ENCODE data around the gene TLE6.
A peak's percentile ranks its signal among the peaks of the same experiment; 100 is the strongest.
"Not testable (repeated sequence)": the region's sequence is repeated elsewhere in the genome, so short reads cannot be mapped to it uniquely, and the experiment has no call there.

The TLE6 gene

DNA sequence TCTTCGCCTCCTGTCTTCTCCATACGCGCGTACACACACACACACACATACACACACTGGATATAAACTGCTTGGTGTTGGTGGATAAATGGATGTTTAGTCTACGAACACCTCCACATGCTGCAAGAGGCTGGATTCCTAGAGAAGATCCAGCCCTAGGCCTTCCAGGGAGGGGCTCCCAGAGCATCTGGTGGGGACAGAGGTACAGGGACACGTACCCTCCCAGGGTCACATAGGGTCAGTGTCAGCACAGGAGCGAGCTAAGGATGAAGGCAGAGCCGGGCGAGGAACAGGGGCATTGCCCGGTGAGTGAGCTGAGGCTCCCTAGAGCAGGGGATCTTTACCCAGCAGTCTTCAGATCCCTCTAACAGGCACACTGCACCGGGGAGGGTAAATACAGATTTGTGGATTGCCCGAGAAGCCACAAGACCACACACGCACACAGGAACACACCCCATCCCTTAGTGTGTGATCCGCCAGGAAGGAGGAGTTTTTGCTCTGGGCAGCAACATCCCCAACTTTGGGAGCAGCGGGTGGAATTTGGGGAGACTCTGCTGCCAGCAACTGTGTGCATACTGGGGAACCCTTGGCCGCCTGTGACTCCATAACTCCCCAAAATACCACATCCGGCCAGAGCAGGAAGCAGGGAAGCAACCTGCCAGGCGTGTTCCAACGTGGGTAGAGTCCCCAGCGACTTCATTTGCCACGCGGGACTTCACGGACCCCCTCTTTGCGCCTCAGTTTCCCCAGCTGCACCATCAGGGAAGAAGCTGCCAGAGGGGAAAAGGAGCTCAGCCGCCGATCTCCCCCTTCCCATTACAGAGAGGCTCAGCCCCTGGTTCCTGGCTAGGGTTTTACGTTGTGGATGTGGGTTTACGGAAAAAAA, 57.5 kb downstream of the TLE6 start:
- no peak for DNase-seq (ENCODE audit: low spot score in 2 of 2)
- in situ Hi-C loops (cut with MboI; ENCODE audit: low sequenced_read_pairs) = no loop called here
- H3K4me1 ChIP-seq = peaks cover 19% of the 10 kb centered on the region
- H3K27me3 ChIP-seq (ENCODE audit: low read depth) = peaks cover under 1% of the 10 kb centered on the region; the same call in 1 of the 2 replicates
- no peaks in the 10 kb centered on the region for H3K36me3 ChIP-seq (replicated peaks)
- H3K4me3 ChIP-seq = peak overlapping the region; percentile 53
- no peaks in the 10 kb centered on the region for H3K9me3 ChIP-seq

DNA sequence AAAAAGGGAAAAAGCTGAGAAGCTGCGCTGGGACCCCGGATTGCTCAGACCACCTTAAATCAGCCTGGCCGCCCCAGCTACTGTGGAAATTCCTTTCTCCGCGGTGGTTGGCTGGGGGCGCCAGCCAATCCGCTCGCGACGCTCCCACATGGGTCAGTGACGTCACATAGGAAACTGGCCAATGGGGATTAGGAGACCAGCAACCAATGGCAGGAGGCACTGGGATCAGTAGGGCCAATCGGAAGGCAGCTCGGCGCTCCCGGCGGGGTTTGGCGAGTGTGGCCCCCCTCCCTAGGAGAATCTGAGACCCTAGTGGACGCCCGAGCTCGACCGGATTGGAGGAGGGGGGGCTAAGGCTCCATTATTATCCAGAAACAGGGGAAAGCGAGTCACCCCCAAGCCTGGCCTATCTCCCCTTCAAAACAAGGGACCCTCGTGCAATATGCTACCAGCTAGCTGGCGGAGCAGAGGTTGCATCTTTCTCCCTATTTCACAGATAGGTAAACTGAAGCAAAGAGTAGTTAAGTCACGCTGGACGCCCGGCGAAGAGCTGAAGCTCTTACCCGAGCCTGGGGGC, 58.3 kb downstream of the TLE6 start:
- Histone ChIP-seq H3K27me3 (ENCODE audit: low read depth) (no peaks in the 10 kb centered on the region), H3K36me3 (replicated peaks) (no peaks in the 10 kb centered on the region), H3K4me3 (peak overlapping the region; percentile 53), H3K4me1 (peaks cover 19% of the 10 kb centered on the region), H3K9me3 (no peaks in the 10 kb centered on the region)
- peak; percentile 99 for DNase-seq (ENCODE audit: low spot score in 2 of 2)
- in situ Hi-C loops (cut with MboI; ENCODE audit: low sequenced_read_pairs) = no loop called here

DNA sequence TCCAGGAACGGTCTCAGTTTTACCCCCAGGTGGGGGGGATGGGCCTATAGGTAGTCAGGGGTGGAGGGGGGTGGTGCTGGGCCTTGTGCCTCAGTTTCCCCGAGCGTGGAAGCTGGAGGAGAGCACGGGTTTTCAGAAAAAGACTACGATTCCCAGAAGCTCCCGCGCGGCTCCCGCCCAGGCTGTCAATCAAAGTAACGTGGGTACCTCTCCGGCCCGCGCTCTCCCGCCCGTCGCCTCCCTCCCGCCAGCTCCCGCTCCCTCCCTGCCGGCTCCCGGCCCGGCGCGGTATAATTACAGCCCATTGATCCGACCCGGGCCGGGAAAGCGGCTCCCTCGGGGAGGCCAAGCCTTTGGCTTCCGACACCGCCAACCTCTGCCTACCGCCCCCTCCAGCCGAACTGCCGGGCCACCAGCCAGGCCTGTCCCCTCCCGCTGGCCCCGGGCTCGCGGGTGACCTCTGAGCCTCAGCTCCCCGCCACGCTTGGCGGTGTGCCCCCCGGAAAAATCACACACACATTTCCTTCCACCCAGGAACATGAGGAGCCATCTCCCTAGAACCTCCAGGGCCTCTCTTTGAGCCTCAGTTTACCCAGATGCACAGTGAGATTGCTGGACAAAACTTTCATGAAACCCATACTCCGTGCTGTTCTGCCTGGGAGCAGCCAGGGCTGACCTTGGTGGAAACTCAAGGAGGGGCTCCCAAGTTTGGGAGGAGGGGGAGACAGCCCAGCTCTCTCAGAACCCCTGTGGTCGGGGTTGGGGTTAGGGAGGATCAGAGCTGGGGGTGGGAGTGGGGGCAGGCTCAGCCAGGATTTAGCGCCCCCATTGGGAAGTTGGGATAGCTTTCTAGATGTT, 59.0 kb downstream of the TLE6 start:
- Histone ChIP-seq H3K9me3 (no peaks in the 10 kb centered on the region), H3K36me3 (replicated peaks) (no peaks in the 10 kb centered on the region), H3K27me3 (ENCODE audit: low read depth) (no peaks in the 10 kb centered on the region), H3K4me1 (peaks cover 19% of the 10 kb centered on the region), H3K4me3 (peak overlapping the region; percentile 53)
- peak; percentile 93 to 98 for DNase-seq (ENCODE audit: low spot score in 2 of 2)
- in situ Hi-C loops (cut with MboI; ENCODE audit: low sequenced_read_pairs) = no loop called here

- in situ Hi-C loops (cut with MboI; ENCODE audit: low sequenced_read_pairs); H3K27me3 ChIP-seq (ENCODE audit: low read depth); H3K9me3 ChIP-seq; H3K36me3 ChIP-seq (replicated peaks); DNase-seq (ENCODE audit: low spot score in 2 of 2): not testable (repeated sequence)
- H3K4me3 ChIP-seq = peak overlapping the region; percentile 53
- peaks cover 19% of the 10 kb centered on the region for H3K4me1 ChIP-seq
Observed at GRCh38 chr19:3036977-3037544, 59.7 kb downstream of the TLE6 start.

- no peaks in the 10 kb centered on the region for H3K36me3 ChIP-seq (replicated peaks)
- no peaks in the 10 kb centered on the region for H3K9me3 ChIP-seq
- H3K27me3 ChIP-seq (ENCODE audit: low read depth) = no peaks in the 10 kb centered on the region
- H3K4me3 ChIP-seq = no peak overlapping the region
- H3K4me1 ChIP-seq = peaks cover 19% of the 10 kb centered on the region
- DNase-seq (ENCODE audit: low spot score in 2 of 2) = no peak
- in situ Hi-C loops (cut with MboI; ENCODE audit: low sequenced_read_pairs) = no loop called here
Observed at GRCh38 chr19:3038214-3038613, 60.9 kb downstream of the TLE6 start.

- Histone ChIP-seq H3K9me3 (no peaks in the 10 kb centered on the region), H3K4me1 (peaks cover 19% of the 10 kb centered on the region), H3K36me3 (replicated peaks) (no peaks in the 10 kb centered on the region), H3K4me3 (no peak overlapping the region), H3K27me3 (ENCODE audit: low read depth) (no peaks in the 10 kb centered on the region)
- DNase-seq (ENCODE audit: low spot score in 2 of 2) = no peak
- in situ Hi-C loops (cut with MboI; ENCODE audit: low sequenced_read_pairs) = no loop called here
Observed at GRCh38 chr19:3039125-3039524, 61.8 kb downstream of the TLE6 start.

DNA sequence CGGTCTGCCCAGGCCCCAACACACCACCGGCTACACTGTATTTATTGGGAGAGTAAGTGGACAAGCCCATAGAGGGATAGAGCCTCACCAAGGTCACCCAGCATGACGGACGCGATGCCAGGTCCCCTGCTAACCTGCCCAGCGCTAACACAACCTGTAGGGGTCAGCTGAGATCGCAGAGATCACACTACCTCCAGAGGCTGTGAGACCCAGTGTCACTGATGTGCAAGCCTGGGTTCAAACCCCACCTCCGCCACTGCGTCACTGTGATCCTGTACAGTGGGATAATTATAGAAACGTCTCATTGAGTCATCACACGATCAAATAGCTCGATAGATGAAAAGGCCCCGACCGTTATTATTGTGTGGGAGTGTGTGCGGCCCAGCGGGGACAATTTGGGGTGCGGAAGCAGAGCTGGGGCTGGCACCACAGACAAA, 62.3 kb downstream of the TLE6 start:
- Histone ChIP-seq H3K36me3 (replicated peaks) (no peaks in the 10 kb centered on the region), H3K9me3 (no peaks in the 10 kb centered on the region), H3K27me3 (ENCODE audit: low read depth) (no peaks in the 10 kb centered on the region), H3K4me1 (peaks cover 14% of the 10 kb centered on the region), H3K4me3 (no peak overlapping the region)
- in situ Hi-C loops (cut with MboI; ENCODE audit: low sequenced_read_pairs) = no loop called here
- no peak for DNase-seq (ENCODE audit: low spot score in 2 of 2)

DNA sequence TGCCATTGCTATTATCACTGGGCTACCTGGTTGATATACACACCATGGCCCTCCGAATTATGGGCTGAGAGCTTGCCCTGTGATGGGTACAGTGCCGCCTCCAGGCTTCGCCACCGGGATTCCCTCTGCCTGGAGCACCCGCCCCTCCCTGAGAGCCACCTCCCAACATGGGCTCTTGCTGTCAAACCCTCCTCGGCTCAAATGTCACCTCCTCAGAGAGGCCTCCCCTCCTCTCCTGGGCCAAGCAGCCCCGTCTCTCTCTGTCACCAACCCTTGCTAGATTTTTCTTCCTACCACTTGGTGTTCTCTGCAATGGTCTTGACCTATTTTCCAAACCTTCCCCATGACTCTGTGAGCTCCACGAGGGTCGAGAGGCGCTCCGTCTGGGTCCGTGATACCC, 64.0 kb downstream of the TLE6 start:
- Histone ChIP-seq H3K27me3 (ENCODE audit: low read depth) (no peaks in the 10 kb centered on the region), H3K4me3 (no peak overlapping the region)
- in situ Hi-C loops (cut with MboI; ENCODE audit: low sequenced_read_pairs) = no loop called here

DNA sequence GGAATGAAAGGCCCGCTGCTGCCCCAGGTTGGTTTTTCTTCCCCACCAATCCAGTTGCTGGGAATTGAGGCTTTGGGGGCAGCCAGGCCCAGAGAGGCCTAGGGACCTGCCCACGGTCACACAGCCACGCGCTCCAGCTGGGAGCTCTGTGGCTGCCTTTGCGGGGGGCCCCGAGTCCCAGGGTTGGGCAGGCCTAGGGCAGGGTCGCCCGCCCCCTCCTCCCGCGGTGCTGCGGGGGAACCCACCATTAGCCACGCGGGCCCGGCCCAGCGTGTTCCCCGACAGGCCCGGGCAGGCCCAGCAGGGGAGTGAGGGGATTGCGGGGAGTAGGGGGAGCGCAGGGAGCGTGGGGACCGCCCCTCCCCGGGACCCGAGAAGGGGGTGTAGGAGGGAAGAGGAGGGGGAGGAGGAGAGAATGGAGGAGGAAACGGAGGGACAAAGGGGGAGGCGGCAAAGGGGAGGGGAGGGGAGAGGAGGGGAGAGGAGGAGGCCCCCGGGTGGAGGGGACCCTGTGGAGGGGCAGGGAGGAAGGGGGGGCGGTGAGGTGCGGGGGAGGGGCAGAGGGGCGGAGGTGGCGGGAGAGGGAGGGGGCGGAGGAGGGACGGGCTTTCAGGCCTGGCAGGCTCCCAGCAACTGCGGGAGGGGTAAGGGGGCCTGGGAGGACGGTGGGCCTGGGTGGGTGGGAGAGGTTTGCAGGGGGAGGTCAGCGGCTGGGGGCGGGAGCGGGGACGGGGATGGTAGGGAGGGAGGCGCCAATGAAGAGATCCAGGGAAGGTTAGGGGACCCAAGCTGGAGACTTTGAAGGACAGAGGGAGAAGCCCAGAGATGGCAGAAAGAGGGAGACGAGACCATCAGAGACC, 64.6 kb downstream of the TLE6 start:
- Histone ChIP-seq H3K4me3 (no peak overlapping the region), H3K27me3 (ENCODE audit: low read depth) (no peaks in the 10 kb centered on the region), H3K4me1 (peaks cover under 1% of the 10 kb centered on the region), H3K36me3 (replicated peaks) (no peaks in the 10 kb centered on the region), H3K9me3 (no peaks in the 10 kb centered on the region)
- DNase-seq (ENCODE audit: low spot score in 2 of 2) = no peak
- in situ Hi-C loops (cut with MboI; ENCODE audit: low sequenced_read_pairs) = no loop called here

More for the DNA sequence above, 64.0 kb downstream of the TLE6 start:
- no peaks in the 10 kb centered on the region for H3K9me3 ChIP-seq
- peaks cover 7% of the 10 kb centered on the region for H3K4me1 ChIP-seq
- no peaks in the 10 kb centered on the region for H3K36me3 ChIP-seq (replicated peaks)
- DNase-seq (ENCODE audit: low spot score in 2 of 2) = no peak

- no peaks in the 10 kb centered on the region for H3K9me3 ChIP-seq
- in situ Hi-C loops (cut with MboI; ENCODE audit: low sequenced_read_pairs) = no loop called here
- no peaks in the 10 kb centered on the region for H3K4me1 ChIP-seq
- H3K4me3 ChIP-seq = no peak overlapping the region
- no peaks in the 10 kb centered on the region for H3K27me3 ChIP-seq (ENCODE audit: low read depth)
- no peak for DNase-seq (ENCODE audit: low spot score in 2 of 2)
- no peaks in the 10 kb centered on the region for H3K36me3 ChIP-seq (replicated peaks)
Observed at GRCh38 chr19:3042621-3043267, 65.4 kb downstream of the TLE6 start.

Measured in HAP-1 (cell line).